HG03025 (cell line): ENCODE measurements around the gene RANBP1.
"Not testable (repeated sequence)": the region's sequence is repeated elsewhere in the genome, so short reads cannot be mapped to it uniquely, and the experiment has no call there.

Experiments used
- ATAC-seq: cut with Tn5 transposase; IDR thresholded peaks from one replicate; pipeline ENCODE4 v1.9.1; 2021; ENCODE audit warnings: mild to moderate bottlenecking, moderate library complexity; ENCODE audit not compliant: unreplicated experiment, low FRiP score

The RANBP1 gene

DNA sequence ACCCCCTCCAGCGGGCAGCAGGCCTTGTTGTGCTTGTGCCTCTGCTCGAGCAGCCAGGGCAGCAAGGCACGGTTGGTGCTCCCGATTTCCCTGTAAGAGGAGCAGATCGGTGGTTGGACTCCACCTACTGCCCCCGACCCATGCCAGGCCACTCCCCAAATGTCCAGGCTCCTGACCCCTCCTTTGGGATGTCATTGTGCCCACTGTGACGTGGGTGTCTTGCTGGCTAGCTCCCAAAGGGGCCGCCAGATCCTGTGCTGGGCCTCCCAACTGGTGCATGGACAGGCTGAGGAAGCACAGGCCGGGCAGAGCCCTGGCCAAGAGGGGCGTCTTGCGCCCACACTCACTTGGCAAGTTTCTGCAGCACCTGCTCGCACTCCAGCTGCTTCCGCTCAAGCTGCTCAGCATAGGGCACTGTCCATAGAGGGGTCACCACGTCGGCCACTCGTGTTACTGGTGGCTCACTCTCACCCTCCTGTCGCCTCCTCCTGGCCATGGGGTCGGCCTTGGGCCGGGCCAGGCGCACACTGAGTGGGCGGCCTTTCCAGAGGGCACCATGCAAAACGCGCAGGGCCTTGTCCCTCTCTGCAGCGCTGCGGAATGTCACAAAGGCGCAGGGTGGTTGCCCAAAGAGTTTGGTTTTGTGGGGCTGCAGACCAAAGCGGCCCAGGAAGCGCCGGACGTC is at the start of gene RANBP1:
RANBP1 (plus strand) TSS at position 414 of the 685 bp plus-strand sequence; CDS start at position 495, 81 bp downstream.
- ATAC-seq, result no peak

DNA sequence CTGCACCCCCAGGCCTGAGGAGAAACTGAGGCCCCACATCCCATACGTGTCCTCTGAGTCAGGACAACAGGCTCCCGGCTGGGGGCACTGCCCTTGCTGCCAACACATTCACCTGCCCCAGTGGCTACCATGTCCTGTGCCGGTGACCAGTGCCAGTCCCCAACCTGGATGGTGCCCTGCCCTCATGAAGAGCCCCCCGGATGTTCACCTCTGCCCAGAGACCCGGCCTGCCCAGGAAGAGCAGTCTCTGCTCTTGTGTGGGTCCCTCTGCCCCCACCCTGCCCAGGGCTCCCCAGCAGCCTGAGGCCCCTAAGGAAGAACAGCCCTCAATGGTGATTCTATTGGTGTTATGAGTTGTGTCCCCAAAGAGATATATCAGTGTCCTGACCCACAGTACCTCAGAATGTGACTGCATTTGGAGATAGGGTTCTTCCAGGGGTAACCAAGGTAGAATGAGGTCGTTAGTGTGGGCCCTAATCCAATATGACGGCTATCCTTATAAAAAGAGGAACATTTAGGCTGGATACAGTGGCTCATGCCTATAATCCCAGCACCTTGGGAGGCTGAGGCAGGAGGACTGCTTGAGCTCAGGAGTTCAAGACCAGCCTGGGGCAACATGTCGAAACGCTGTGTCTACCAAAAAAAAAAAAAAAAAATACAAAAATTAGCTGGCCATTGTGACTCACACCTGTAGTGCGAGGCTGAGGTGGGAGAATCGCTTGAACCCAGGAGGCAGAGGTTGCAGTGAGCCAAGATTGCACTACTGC is 49.1 kb upstream of the RANBP1 start:
- no peak for ATAC-seq

DNA sequence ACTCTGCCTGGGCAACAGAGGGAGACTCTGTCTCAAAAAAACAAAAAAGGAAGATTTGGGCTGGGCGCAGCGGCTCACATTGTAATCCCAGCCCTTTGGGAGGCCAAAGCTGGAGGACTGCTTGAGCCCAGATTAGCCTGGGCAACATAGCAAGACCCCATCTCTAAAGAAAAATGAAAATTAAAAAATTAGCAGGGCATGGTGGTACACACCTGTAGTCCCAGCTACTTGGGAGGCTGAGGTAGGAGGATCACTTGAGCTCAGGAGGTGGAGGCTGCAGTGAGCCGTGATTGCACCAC is 48.6 kb upstream of the RANBP1 start:
- ATAC-seq, result not testable (repeated sequence)

DNA sequence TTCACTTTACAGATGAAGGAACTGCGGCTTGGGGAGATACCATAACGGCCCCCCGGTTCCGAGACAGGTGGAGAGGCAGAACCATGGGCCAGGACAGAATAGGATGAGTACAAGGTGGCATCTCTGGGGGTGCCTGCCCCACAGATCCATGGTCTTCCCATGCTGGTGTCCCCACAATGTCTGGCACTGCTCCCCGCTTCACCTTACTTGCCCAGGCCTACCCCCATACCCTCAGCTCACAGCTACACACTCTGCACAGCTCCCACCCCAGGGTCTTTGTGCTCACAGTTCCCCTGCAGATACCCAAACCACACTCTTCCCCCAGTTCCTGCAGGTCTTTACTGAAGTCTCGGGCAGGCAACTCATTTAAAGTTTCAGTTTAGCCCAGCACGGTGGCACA is 47.3 kb upstream of the RANBP1 start:
- no peak for ATAC-seq

DNA sequence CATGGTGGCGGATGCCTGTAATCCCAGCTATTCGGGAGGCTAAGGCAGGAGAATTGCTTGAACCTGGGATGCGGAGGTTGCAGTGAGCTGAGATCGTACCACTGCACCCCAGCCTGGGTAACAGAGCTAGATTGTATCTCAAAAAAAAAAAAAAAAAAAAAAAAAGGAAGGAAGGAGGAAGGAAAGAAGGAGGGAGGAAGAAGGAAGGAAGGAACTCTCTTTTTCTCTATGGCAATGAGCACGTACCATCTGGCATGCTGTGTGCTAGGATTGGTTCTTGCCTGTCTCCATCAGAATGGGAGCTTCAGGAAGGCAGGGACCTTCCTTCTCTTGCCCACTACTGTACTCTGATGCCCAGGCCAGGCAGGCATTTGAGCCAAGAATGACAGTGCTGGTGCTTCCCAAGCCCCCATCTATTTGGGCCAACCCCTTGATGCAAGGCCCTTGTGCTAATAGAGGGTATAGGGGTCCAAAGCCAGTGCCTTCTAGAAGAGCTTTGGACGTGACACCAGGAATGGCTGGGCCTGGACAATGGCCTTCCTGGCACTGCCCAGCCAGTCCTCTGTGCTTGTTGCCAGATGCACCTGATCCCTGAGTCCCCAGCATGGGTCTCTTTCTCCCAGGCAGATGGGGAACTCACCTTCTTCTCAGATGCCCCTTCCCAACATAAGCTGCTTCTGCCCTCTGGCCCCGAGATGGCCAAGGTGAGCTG is 46.4 kb upstream of the RANBP1 start:
- no peak for ATAC-seq

DNA sequence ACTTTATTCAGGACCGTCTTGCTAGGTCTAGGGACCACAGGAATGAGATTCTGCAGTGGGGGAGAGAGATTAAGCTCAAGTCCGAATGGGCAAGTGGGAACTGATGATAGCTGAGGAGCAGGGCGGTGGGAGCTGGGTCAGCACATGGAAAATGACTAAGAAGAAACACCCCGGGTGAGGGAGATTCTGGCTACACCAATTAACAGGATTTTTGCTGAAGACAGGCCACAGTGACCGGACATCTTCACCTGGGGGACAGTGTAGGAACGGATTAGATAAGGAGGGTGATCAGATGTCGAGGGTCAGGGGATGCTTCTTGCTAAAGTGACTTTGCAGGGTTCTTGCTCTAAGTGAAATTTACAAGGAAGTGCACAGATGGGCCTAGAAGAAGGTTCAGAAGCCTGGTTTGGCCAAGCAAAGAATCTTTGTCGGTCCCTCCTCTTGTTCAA is 44.4 kb upstream of the RANBP1 start:
- no peak for ATAC-seq

DNA sequence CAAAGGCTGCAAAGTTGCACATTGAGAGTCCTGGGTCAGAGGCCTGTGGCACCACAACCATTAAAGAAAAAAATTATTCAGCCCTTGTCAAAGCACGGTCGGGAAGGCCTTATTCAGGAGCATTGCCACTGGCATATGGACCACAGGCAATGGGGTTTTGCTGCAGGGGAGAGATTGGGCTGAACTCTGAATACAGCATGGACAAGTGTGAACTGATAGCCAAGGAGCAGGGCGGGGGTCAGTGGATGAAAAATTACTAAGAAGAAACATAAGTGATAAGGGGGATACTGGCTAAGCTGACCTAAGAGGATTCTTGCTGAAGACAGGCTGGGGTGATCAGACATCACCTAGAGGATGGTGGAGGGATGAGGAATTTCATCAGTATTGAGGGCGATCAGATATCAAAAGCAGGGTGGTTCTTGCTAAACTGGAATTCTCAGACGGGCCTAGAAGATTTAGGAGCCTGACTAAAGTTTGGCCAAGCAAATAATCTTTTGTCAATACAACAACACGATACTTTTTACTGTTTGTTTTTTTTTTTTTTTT is 39.2 kb upstream of the RANBP1 start:
- no peak for ATAC-seq

DNA sequence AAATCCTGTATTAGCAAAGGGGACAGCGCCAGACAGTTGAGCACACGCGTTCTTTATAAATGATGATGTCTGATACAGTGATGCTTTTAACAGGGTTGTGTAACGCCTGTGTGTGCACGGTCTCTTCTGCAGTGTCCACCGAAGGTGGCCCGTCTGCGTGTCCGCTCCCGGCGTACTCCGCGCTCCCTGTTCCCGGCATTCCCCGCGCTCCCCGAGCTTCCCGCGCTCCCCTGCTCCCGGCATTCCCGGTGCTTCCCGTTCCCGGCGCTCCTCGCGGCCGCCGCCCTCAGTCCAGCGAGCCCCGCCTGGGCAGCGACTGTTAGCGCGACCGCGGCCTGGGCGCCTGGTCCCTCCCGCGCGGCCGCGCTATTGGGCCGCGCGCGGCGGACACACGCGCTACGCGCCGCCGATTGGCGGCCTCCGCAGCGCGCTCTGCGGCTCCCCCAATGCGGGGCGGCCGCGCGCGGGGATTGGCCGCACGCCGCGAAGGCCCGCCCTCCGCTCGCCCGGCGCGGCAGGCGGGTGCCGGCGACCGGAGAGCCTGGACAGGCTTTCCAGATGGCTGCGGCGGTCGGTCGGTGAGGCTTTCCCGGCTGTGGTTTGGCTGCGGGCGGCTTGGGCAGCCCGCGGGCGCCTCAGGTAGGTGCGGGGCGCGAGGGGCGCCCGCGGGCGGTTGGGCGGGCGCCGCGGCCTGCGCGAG is 36.0 kb upstream of the RANBP1 start, which contains the start of gene DGCR8:
DGCR8 (plus strand) TSS at position 497 of the 700 bp plus-strand sequence. CDS start 5,723 bp downstream, outside the sequence.
- peak; percentile 72 for ATAC-seq

DNA sequence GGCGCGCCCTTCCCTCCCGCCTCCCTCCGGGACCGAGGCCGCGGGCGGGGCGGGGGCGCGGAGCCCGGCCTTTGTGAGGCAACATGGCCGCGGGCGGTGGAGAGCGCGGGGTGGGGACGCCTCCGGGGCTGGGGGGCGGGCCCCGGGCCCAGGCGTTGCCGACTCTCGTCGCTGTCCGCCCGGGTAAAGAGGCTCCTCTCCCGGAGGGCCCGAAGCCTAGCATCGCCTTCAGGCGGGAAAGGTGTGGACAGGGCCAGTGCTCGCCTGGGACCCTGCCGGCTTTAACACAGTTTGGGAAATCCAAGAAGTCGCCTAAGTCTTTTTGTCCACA is 35.5 kb upstream of the RANBP1 start:
- peak; percentile 43 for ATAC-seq

DNA sequence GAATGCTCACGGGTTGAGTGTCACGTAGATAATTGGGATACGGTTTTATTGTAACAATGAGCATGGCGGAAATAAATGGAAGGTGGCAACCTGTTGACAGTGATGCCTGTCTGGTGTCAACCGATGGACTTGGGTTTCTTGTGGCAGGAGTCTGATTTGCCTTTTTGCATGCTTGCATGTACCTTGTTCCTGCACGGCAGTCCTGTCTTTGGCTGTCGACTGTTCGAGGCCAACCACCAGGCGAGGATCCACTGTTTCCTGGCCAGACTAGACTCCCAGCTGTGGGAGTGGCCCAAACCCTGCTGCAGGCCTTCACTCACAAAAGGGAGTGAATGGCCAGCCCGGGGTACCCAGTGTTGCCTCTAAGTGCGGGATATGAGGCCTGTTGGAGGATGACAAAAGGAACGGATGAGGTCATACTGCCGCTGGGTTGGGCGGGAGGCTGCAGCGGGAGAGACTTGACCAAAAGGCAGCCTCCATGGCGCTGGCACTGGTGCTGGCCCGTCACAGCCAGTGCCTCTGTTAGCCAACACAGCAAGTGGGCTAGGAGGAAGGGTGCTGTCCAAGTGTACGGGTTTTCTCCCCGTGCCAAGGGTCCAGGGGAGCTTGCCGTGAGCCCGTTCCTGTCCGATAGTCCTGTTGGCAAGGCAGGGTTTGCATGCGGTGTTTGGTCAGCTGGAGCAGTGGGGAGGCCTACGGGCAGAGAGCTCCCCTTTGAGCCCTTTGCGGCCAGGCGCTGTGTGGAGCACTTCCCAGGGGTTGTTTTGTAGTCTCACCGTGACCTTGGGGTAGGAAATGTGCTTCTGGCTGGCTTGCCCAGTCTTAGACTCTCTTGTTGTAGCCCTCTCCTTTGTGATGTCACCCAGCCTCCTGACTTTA is 34.9 kb upstream of the RANBP1 start:
- ATAC-seq, result no peak

DNA sequence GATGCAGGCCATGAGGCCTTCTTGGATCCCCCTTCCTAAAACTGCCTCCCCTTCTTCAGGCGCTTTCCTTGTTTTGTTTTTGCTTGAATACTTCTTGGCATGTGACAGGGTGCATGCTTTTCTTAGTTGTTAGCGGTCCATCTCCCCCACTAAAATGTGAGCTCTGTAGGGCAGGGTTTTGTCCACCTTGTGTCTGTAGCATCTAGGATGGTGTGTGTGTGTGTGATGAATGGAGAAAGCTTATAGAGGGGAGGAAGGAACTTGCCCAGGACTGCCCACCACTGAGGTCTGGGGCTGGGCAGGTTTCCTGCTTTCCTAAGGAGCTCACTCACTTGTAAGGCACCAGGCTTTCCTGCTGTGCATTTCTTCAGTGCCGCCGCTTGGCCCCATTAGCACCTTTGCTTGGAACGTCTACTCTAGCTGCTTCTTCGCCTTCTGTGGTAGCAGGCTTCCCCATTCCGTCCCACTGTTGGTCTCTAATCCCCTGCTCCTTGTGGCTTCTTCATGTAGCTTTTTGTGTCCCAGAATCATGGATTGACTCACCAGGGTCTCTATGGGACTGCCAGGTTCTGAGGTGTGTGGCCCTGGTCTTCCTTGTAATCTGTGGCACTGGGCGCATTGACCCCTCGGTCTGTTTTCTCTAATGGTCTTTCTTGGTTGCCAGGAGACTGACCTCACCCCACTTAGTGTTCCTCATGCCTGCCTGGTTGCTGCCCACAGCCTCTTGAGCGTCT is 32.6 kb upstream of the RANBP1 start:
- no peak for ATAC-seq

DNA sequence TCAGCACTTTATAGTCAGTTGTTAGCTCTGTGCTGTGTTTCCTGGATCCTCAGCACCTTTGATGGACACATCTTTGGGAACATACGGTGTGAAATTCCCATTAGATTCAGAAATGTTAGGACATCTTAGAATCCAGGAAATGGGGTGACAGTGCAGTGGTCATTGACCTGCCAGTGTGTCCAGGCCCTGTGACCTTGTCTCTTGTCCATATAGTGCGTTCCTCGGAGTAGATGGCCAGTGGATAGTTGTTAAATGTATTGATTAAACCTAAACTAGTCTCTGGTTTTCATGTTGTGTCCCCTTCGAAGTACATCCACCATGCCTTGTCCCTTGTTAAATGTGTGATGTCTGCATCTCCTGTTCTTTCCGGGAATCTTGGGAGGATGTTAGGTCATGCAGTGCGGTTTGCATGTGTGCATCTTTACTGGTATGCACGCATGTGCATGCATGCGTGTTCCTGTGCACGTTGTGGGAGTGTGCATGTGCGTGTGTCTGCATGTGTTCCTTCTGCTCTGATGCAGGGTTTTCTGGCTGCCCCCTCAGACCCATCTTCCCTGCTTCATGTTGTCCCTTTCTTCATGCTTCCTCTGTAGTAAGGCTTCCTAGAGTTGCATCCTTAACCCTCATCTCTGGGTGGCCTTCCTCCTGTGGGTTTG is 31.9 kb upstream of the RANBP1 start:
- no peak for ATAC-seq

DNA sequence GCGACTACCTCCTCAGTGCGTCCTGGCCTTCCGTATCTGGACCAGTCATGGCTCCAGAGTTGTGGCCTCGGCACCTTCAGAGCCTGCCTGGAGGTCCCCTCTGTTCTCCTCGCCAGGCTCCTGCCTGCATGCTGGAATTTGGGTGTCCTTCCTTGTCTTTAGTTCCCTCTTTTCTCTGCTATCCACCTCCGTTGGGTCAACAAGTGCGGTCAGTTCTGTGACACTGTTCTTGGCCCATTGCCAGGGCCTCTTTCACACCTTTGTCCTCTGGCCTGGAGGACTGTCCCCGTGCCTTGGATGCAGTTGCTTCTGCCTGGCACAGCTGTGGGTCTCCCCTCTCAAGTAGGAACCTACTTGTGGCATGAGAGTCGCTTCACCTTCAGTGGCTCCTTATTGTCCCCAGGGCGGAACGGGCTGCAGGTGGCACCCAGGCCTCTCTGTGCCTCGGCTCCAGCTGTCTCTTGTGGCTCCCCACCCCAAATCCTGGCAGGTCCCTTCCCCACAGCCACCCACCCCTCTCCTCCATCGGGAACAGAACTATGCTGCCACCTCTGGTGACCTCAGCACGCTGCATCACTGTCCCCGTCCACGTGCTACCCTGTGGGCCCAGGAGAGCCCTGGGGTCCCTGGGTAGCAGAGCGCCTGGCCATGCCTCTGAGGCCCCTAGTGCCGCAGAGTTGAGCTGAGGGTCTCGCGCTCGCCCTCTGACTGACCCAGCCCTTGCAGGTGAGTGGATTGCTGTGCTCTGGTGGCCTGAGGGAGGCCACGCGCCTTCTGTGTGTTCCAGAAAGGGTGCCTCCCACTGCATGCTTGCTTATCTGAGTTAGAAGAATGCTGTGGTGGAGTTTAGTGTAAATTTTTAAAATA is 31.1 kb upstream of the RANBP1 start:
- ATAC-seq, result no peak

DNA sequence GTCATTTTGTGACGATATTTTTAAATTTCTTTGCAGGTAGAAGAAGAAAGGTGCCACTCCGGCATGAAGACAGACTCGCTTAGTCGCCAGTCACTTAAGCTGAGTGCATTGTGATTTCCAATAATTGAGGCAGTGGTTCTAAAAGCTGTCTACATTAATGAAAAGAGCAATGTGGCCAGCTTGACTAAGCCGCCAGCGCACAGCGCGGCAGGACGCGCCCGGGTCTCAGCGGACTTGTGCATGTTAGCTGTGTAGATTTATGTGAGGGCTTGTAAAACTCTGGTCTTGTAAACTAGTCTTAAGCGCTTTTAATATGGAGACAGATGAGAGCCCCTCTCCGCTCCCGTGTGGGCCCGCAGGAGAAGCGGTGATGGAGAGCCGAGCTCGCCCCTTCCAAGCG is 30.3 kb upstream of the RANBP1 start:
- no peak for ATAC-seq

DNA sequence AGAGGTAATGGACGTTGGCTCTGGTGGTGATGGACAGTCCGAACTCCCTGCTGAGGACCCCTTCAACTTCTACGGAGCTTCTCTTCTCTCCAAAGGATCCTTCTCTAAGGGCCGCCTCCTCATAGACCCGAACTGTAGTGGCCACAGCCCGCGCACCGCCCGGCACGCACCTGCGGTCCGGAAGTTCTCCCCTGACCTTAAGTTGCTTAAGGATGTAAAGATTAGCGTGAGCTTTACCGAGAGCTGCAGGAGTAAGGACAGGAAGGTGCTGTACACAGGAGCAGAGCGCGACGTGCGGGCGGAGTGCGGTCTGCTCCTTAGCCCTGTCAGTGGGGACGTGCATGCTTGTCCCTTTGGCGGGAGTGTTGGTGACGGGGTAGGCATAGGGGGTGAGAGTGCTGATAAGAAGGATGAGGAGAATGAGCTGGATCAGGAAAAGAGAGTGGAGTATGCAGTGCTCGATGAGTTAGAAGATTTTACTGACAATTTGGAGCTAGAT is 29.8 kb upstream of the RANBP1 start:
- no peak for ATAC-seq

DNA sequence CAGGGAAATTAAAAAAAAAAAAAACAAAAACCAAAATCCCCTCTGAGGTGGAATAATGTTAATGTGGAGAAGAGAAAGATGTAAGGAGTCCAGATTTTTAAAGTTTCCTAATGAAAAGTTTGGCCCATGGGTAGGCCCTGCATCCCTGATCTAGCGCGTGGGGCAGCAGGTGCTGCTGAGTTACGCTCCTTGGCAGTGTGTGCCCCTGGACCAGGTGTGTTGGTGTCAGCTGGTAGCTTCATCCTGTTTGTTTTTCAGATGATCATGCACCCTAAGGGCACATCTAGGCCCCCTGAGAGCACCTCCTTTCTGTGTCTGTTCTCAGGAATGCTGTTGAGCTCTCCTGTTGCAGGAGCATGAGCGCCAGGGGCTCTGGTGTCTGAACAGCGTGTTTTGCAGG is 29.1 kb upstream of the RANBP1 start:
- ATAC-seq, result no peak
